PC-3 (cell line): ENCODE results near the gene FAM50B. TPM values are rescaled to one million over a fixed set of nuclear protein-coding genes. Genes with fewer than 3 reads are reported as not detected.
A peak's percentile ranks its signal among the peaks of the same experiment; 100 is the strongest.

ENCODE experiments used
- ATAC-seq: fragments of 200-7000 bp; cut with Tn5 transposase; 2 replicates; pipeline ENCODE4 v1.9.1; 2020; ENCODE audit warnings: mild to moderate bottlenecking, moderate library complexity
- BruUV-seq: library from RNA; stranded (reverse); fragments of 400-500 nt; replicated peaks from 2 replicates; lab custom pipeline; 2021; lab: Mats Ljungman, UMichigan
- CTCF ChIA-PET: fragments of 300-600 bp; sonication (Branson Sonifier 250); formaldehyde crosslinking; loops from one replicate; lab custom pipeline; 2022; ENCODE audit warnings: antibody characterized with exemption; lab: Charles Lee
- POLR2A ChIA-PET: fragments of 300-600 bp; sonication (Branson Sonifier 250); formaldehyde crosslinking; loops from one replicate; lab custom pipeline; 2022; ENCODE audit warnings: antibody characterized with exemption; ENCODE audit not compliant: unreplicated experiment; lab: Charles Lee
- DNase-seq: peaks from one replicate; pipeline ENCODE4 v3.0.0-alpha.2; 2015
- H2AFZ ChIP-seq: fragments of 300-600 bp; sonication (generic); 2 replicates; pipeline ENCODE4 v1.6.0; 2016; ENCODE audit warnings: antibody characterized with exemption, low read length
- H3F3A ChIP-seq: fragments of 300-600 bp; sonication (generic); one replicate; pipeline ENCODE4 v1.6.0; 2017; ENCODE audit warnings: antibody characterized with exemption, low read length, control low read depth, mild to moderate bottlenecking; ENCODE audit not compliant: unreplicated experiment
- H3K27ac ChIP-seq: fragments of 300-600 bp; sonication (generic); 2 replicates; pipeline ENCODE4 v1.5.1; 2016; ENCODE audit warnings: mild to moderate bottlenecking, low read length
- H3K27me3 ChIP-seq: fragments of 300-600 bp; sonication (generic); 2 replicates; pipeline ENCODE4 v1.6.1; 2016; ENCODE audit warnings: low read length, mixed read lengths
- H3K36me3 ChIP-seq: fragments of 300-600 bp; sonication (generic); 2 replicates; pipeline ENCODE4 v1.6.1; 2016; ENCODE audit warnings: low read depth, mixed run types, low read length, mixed read lengths
- H3K4me1 ChIP-seq: fragments of 300-600 bp; sonication (generic); 2 replicates; pipeline ENCODE4 v1.5.1; 2016; ENCODE audit warnings: low read length; ENCODE audit not compliant: insufficient read depth
- H3K4me2 ChIP-seq: fragments of 300-600 bp; sonication (generic); 2 replicates; pipeline ENCODE4 v1.6.0; 2016; ENCODE audit warnings: low read length
- H3K4me3 ChIP-seq: fragments of 300-600 bp; sonication (generic); 2 replicates; pipeline ENCODE4 v1.5.1; 2016; ENCODE audit warnings: mild to moderate bottlenecking, low read length, mixed read lengths
- H3K79me2 ChIP-seq: fragments of 300-600 bp; sonication (generic); 2 replicates; pipeline ENCODE4 v1.6.1; 2017; ENCODE audit warnings: low read length, mixed read lengths
- H3K9ac ChIP-seq: fragments of 300-600 bp; sonication (generic); 2 replicates; pipeline ENCODE4 v1.6.0; 2016; ENCODE audit warnings: mild to moderate bottlenecking, low read length
- H3K9me2 ChIP-seq: fragments of 300-600 bp; sonication (generic); replicated peaks from 2 replicates; pipeline ENCODE4 v1.6.1; 2016; ENCODE audit warnings: mixed run types, low read length, mixed read lengths
- H3K9me3 ChIP-seq: fragments of 300-600 bp; sonication (generic); 2 replicates; pipeline ENCODE4 v1.6.1; 2016; ENCODE audit warnings: low read length, mixed read lengths
- H4K20me1 ChIP-seq: fragments of 300-600 bp; sonication (generic); 2 replicates; pipeline ENCODE4 v1.6.1; 2016; ENCODE audit warnings: low read length, mixed read lengths
- CTCF ChIP-seq: fragments of 300-600 bp; sonication (generic); conservative IDR thresholded peaks from 2 replicates; pipeline ENCODE4 v1.5.1; 2017; ENCODE audit warnings: antibody characterized with exemption, low read depth, mild to moderate bottlenecking, low read length
- EZH2 ChIP-seq: fragments of 300-600 bp; sonication (generic); IDR thresholded peaks from one replicate; pipeline ENCODE4 v1.6.1; 2017; ENCODE audit warnings: antibody characterized with exemption, mild to moderate bottlenecking, low read length; ENCODE audit not compliant: unreplicated experiment
- EZH2phosphoT487 ChIP-seq: fragments of 300-600 bp; sonication (generic); IDR thresholded peaks from 2 replicates; pipeline ENCODE4 v1.6.1; 2018; ENCODE audit warnings: mild to moderate bottlenecking, antibody characterized with exemption, low read length, borderline replicate concordance
- intact Hi-C: fragments of 100-400 bp; cut with micrococcal nuclease; formaldehyde crosslinking; loops from 2 replicates; pipeline ENCODE4 v1.9.0; 2023
- total RNA-seq: library from RNA; depleted of rRNA; stranded (reverse); fragments of >200 nt; gene quantifications from 2 replicates; pipeline ENCODE4 v1.2.3, GENCODE V29; 2014

The FAM50B gene
- total RNA-seq, 1 experiment from 2014 or later = 8.3 TPM

GRCh38 chr6:3803627-3804468 lies 45.3 kb upstream of the FAM50B start:
- intact Hi-C loops = no loop called here
- peak; percentile 78 for DNase-seq
- Histone ChIP-seq H2AFZ (peak overlapping the region; percentile 71), H3K36me3 (no peaks in the 10 kb centered on the region), H3K9me2 (no peaks in the 10 kb centered on the region), H3K4me3 (no peak overlapping the region), H3K27me3 (no peaks in the 10 kb centered on the region), H3K27ac (peak overlapping the region; percentile 39), H3K79me2 (no peaks in the 10 kb centered on the region), H3K9ac (0 out of 2 replicates have a peak overlapping the region, but pooled peaks have one; percentile 3), H3K9me3 (no peaks in the 10 kb centered on the region), H3K4me2 (peak overlapping the region; percentile 11; the same call in 1 of the 2 replicates), H3F3A (no peaks in the 10 kb centered on the region), H3K4me1 (peaks cover 51% of the 10 kb centered on the region), H4K20me1 (no peaks in the 10 kb centered on the region)
- TF ChIP-seq EZH2 = no peak
- no peak for TF ChIP-seq CTCF
- no peak for TF ChIP-seq EZH2phosphoT487
- POLR2A ChIA-PET = interaction anchor here (0.6 kb wide), 1 partner anchor 182 kb away, joined by 3 read pairs; no protein-coding TSS in a partner anchor
- CTCF ChIA-PET = interaction anchor here (0.6 to 0.9 kb wide), 2 partner anchors 22 to 55 kb away, joined by 3 read pairs; no protein-coding TSS in a partner anchor
- TSS peak; percentile 93 for BruUV-seq
- ATAC-seq = peak; percentile 48; the same call in 1 of the 2 replicates

GRCh38 chr6:3804964-3805363 lies 44.2 kb upstream of the FAM50B start:
- Histone ChIP-seq H3K9me3 (no peaks in the 10 kb centered on the region), H3K79me2 (no peaks in the 10 kb centered on the region), H3K4me1 (peaks cover 47% of the 10 kb centered on the region), H4K20me1 (no peaks in the 10 kb centered on the region), H3K36me3 (no peaks in the 10 kb centered on the region), H3K27me3 (no peaks in the 10 kb centered on the region), H3K4me3 (no peak overlapping the region), H3K9ac (no peak overlapping the region), H3F3A (no peaks in the 10 kb centered on the region), H2AFZ (no peak overlapping the region), H3K27ac (peak overlapping the region; percentile 52), H3K9me2 (no peaks in the 10 kb centered on the region), H3K4me2 (no peak overlapping the region)
- ATAC-seq = no peak
- peak; percentile 23 for DNase-seq
- BruUV-seq = no TSS peak
- CTCF ChIA-PET = no interaction called here
- POLR2A ChIA-PET = no interaction called here
- TF ChIP-seq EZH2 (no peak), EZH2phosphoT487 (no peak), CTCF (no peak)
- intact Hi-C loops = loop anchor here (5.0 kb wide), 1 partner anchor 53 kb away; the partner anchor contains the start of gene PXDC1
